OCI-LY7 (cell line): Measurements from ENCODE around the gene SP6. TPM values are rescaled to one million over a fixed set of nuclear protein-coding genes. Genes with fewer than 3 reads are reported as not detected.

Source experiments
- BruUV-seq: library from RNA; stranded (reverse); fragments of 400-500 nt; replicated peaks from 2 replicates; lab custom pipeline; 2021; lab: Mats Ljungman, UMichigan
- CTCF ChIA-PET: fragments of 300-600 bp; sonication (Branson Sonifier 250); formaldehyde crosslinking; loops from one replicate; lab custom pipeline; 2022; ENCODE audit warnings: antibody characterized with exemption; ENCODE audit not compliant: unreplicated experiment; lab: Charles Lee
- POLR2A ChIA-PET: fragments of 300-600 bp; sonication (Branson Sonifier 250); formaldehyde crosslinking; loops from one replicate; lab custom pipeline; 2022; ENCODE audit warnings: antibody characterized with exemption; lab: Charles Lee
- DNase-seq: peaks from one replicate; pipeline ENCODE4 v3.0.0-alpha.2; 2015; ENCODE audit warnings: low spot score
- H2AFZ ChIP-seq: fragments of 200-600 bp; sonication (generic), shearing (Covaris generic); 2 replicates; pipeline ENCODE4 v1.6.1; 2014; ENCODE audit warnings: mild to moderate bottlenecking, antibody characterized with exemption, low read length, moderate library complexity
- H3K27ac ChIP-seq: fragments of 200-600 bp; sonication (generic); 2 replicates; pipeline ENCODE4 v1.5.1; 2014; ENCODE audit warnings: mixed run types, low read depth, mild to moderate bottlenecking, moderate library complexity, low read length, inconsistent platforms; ENCODE audit not compliant: poor library complexity, severe bottlenecking
- H3K36me3 ChIP-seq: fragments of 200-600 bp; sonication (generic); 2 replicates; pipeline ENCODE4 v1.6.1; 2014; ENCODE audit warnings: mild to moderate bottlenecking, antibody characterized with exemption, low read length, moderate library complexity, mixed read lengths; ENCODE audit not compliant: insufficient read depth
- H3K4me1 ChIP-seq: fragments of 200-600 bp; sonication (generic); 2 replicates; pipeline ENCODE4 v1.5.1; 2014; ENCODE audit warnings: mild to moderate bottlenecking, low read length; ENCODE audit not compliant: insufficient read depth, poor library complexity, severe bottlenecking
- H3K4me2 ChIP-seq: fragments of 200-600 bp; sonication (generic); 2 replicates; pipeline ENCODE4 v1.6.1; 2014; ENCODE audit warnings: mild to moderate bottlenecking, low read length
- H3K4me3 ChIP-seq: fragments of 200-600 bp; sonication (generic); 2 replicates; pipeline ENCODE4 v1.5.1; 2014; ENCODE audit warnings: mild to moderate bottlenecking, low read depth, low read length; ENCODE audit not compliant: poor library complexity, severe bottlenecking
- H3K79me2 ChIP-seq: fragments of 200-600 bp; sonication (generic); 2 replicates; pipeline ENCODE4 v1.6.1; 2016; ENCODE audit warnings: low read depth, mild to moderate bottlenecking, low read length, moderate library complexity, mixed read lengths; ENCODE audit not compliant: insufficient read depth
- H3K9me2 ChIP-seq: fragments of 200-600 bp; sonication (generic); 2 replicates; pipeline ENCODE4 v1.6.1; 2016; ENCODE audit warnings: mild to moderate bottlenecking, low read length, mixed read lengths; ENCODE audit not compliant: insufficient read depth
- H3K9me3 ChIP-seq: fragments of 200-600 bp; sonication (generic); 2 replicates; pipeline ENCODE4 v1.6.1; 2014; ENCODE audit warnings: mild to moderate bottlenecking, mixed run types, low read length, mixed read lengths
- H4K20me1 ChIP-seq: fragments of 200-600 bp; sonication (generic); 2 replicates; pipeline ENCODE4 v1.6.1; 2014; ENCODE audit warnings: mild to moderate bottlenecking, antibody characterized with exemption, low read length, moderate library complexity, mixed read lengths; ENCODE audit not compliant: insufficient read depth
- CTCF ChIP-seq: fragments of 200-600 bp; sonication (generic); conservative IDR thresholded peaks from 2 replicates; pipeline ENCODE4 v1.5.1; 2014; ENCODE audit warnings: mild to moderate bottlenecking, antibody characterized with exemption, low read length, moderate library complexity, mixed read lengths
- EZH2phosphoT487 ChIP-seq: fragments of 200-600 bp; sonication (generic); IDR thresholded peaks from 2 replicates; pipeline ENCODE4 v1.6.1; 2018; ENCODE audit warnings: low read depth, borderline replicate concordance, mild to moderate bottlenecking, mixed run types, antibody characterized with exemption, low read length, moderate library complexity, mixed read lengths
- intact Hi-C: fragments of 100-400 bp; cut with micrococcal nuclease; formaldehyde crosslinking; loops from one replicate; pipeline ENCODE4 v1.10.0; 2022; ENCODE audit not compliant: unreplicated experiment
- total RNA-seq, 2 experiments: library from RNA; depleted of rRNA in 1 of 2; stranded (reverse); fragments of >200 nt in 1 of 2; shearing (Covaris generic) in 1 of 2; gene quantifications; 2 replicates each; pipeline ENCODE4 v1.2.3, GENCODE V29; 2014 to 2022

SP6 gene
- total RNA-seq, 2 experiments from 2014 or later, result 0.08 to 0.22 TPM

GRCh38 chr17:47895347-47895855 is 44.4 kb upstream of the SP6 start:
- Histone ChIP-seq H3K9me3 (no peaks in the 10 kb centered on the region), H3K4me2 (peak overlapping the region; percentile 83), H3K36me3 (peaks cover 23% of the 10 kb centered on the region; the same call in 1 of the 2 replicates), H3K27ac (peak overlapping the region; percentile 58), H3K4me3 (peak overlapping the region; percentile 90), H3K4me1 (peaks cover 29% of the 10 kb centered on the region), H2AFZ (peak overlapping the region; percentile 60; the same call in 1 of the 2 replicates), H3K79me2 (peaks cover 32% of the 10 kb centered on the region), H4K20me1 (no peaks in the 10 kb centered on the region), H3K9me2 (no peaks in the 10 kb centered on the region)
- CTCF ChIA-PET, result interaction anchor here (0.7 to 1.2 kb wide), 3 partner anchors 9 to 55 kb away, joined by 3 read pairs; partner anchors contain the start of gene SCRN2
- POLR2A ChIA-PET, result interaction anchor here (0.5 to 2.9 kb wide), 9 partner anchors 14 to 1003 kb away, joined by 3 to 13 read pairs (median 4); partner anchors contain the start of genes CDK5RAP3, LRRC46, MRPL10 and OSBPL7
- intact Hi-C loops, result loop anchor here (5.0 kb wide), 1 partner anchor 122 kb away; no protein-coding TSS in a partner anchor
- DNase-seq, result peak; percentile 42
- TF ChIP-seq CTCF (no peak), EZH2phosphoT487 (no peak)
- BruUV-seq, result TSS peak; percentile 80

- H3K36me3 ChIP-seq, result peaks cover 17% of the 10 kb centered on the region; the same call in 1 of the 2 replicates
- intact Hi-C loops, result loop anchor here (5.0 kb wide), 1 partner anchor 123 kb away; no protein-coding TSS in a partner anchor
- peak; percentile 4 for DNase-seq
- no peaks in the 10 kb centered on the region for H3K9me3 ChIP-seq
- H3K9me2 ChIP-seq, result no peaks in the 10 kb centered on the region
- peak overlapping the region; percentile 90 for H3K4me3 ChIP-seq
- BruUV-seq, result no TSS peak
- POLR2A ChIA-PET, result interaction anchor here (0.9 to 2.9 kb wide), 6 partner anchors 13 to 487 kb away, joined by 3 to 13 read pairs (median 4); partner anchors contain the start of genes CDK5RAP3 and SCRN2
- H4K20me1 ChIP-seq, result no peaks in the 10 kb centered on the region
- peak overlapping the region; percentile 83 for H3K4me2 ChIP-seq
- H3K79me2 ChIP-seq, result peaks cover 32% of the 10 kb centered on the region
- peak overlapping the region; percentile 60; the same call in 1 of the 2 replicates for H2AFZ ChIP-seq
- TF ChIP-seq CTCF (0 out of 2 replicates have a peak, but pooled peaks have one; percentile 13), EZH2phosphoT487 (no peak)
- peaks cover 29% of the 10 kb centered on the region for H3K4me1 ChIP-seq
- CTCF ChIA-PET, result interaction anchor here (0.7 to 1.2 kb wide), 3 partner anchors 8 to 54 kb away, joined by 3 read pairs; partner anchors contain the start of gene SCRN2
- peak overlapping the region; percentile 58 for H3K27ac ChIP-seq
Measured at GRCh38 chr17:47894498-47895346, 43.8 kb upstream of the SP6 start.
